Fibroblast of mammary gland (primary cell): Measurements from ENCODE around the gene NUDT4.
"Not testable (repeated sequence)": the region's sequence is repeated elsewhere in the genome, so short reads cannot be mapped to it uniquely, and the experiment has no call there.

Experiments
- DNase-seq: peaks from one replicate; pipeline ENCODE4 v3.0.0-alpha.2; 2010; ENCODE audit warnings: low read depth
- H3K4me3 ChIP-seq: 2 replicates; pipeline ENCODE4 v1.5.1; 2011; ENCODE audit warnings: low read depth, mild to moderate bottlenecking, low read length, moderate library complexity; ENCODE audit not compliant: control insufficient read depth
- CTCF ChIP-seq: conservative IDR thresholded peaks from 2 replicates; pipeline ENCODE4 v1.5.1; 2011; ENCODE audit warnings: low read depth, low read length, inconsistent platforms; ENCODE audit not compliant: control insufficient read depth, insufficient read depth

The NUDT4 gene

GRCh38 chr12:93402333-93403311, 24.9 kb downstream of the NUDT4 start:
- H3K4me3 ChIP-seq: no peak overlapping the region
- no peak for TF ChIP-seq CTCF
- no peak for DNase-seq

GRCh38 chr12:93403988-93404803, 26.5 kb downstream of the NUDT4 start:
- DNase-seq: peak; percentile 72
- no peak for TF ChIP-seq CTCF
- H3K4me3 ChIP-seq: no peak overlapping the region

GRCh38 chr12:93404961-93405849, 27.5 kb downstream of the NUDT4 start:
- DNase-seq: no peak
- H3K4me3 ChIP-seq: no peak overlapping the region
- no peak for TF ChIP-seq CTCF

GRCh38 chr12:93407054-93407962, 29.6 kb downstream of the NUDT4 start:
- no peak for TF ChIP-seq CTCF
- DNase-seq: no peak
- no peak overlapping the region for H3K4me3 ChIP-seq

GRCh38 chr12:93407963-93408283, 30.2 kb downstream of the NUDT4 start:
- no peak for TF ChIP-seq CTCF
- no peak overlapping the region for H3K4me3 ChIP-seq
- no peak for DNase-seq

- no peak for TF ChIP-seq CTCF
- no peak overlapping the region for H3K4me3 ChIP-seq
- no peak for DNase-seq
Measured at GRCh38 chr12:93408813-93409212, 31.1 kb downstream of the NUDT4 start.

DNA sequence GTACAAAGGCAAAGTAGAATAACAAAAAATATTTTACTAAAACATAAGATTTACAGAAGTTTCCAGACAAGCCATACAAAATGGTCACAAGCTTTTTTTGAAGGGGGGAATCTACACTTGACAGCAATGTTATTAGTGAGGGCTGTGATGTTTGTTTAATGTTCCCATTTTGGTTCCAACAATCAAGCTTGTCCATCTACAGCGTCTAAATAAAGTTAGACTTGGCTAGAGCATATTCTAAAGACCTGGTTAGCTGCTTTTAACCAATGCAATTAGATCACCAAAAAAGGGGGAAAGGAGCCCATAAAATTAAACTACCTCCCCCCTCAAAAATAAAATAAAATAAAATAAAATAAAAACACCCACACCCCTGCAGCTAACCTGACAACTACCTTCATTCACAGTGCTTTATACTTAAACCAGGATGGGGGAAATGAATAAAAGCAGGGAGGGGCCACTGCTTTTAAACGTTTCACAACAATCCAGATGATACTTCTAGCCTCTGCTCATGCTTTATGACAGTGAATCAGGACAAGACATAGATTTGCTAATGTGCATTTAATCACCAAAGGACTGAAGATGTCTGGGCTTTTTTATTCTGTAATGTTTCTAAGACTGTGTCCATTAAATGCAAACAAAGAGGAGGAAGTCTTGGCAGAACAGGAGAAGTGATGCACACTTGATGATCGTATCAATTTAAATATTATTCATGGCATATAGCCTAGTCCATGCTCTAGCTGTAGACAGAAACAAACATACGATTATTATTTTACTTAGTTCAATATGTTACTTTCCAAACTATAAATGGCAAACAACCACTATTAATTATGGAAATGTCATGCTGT, 31.8 kb downstream of the NUDT4 start:
- DNase-seq: peak; percentile 33
- H3K4me3 ChIP-seq: not testable (repeated sequence)

DNA sequence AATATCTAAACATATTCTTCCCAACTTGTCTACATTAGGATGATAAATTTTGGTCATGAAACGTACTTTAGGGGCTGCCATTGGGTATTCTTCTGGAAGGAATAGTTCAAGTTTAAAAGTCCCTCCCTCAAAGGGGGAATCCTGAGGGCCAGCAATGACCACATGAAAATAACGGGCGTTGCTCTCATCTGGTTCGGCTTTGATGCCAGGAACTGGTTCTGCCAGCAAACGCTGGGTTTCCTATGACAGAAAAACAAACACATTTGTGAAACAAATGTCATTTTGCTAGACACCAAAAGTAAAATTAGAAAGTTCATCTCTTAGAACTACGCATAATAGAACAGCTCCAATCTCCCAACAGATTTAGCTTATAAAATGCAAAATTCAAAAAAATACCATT, 33.3 kb downstream of the NUDT4 start:
- not testable (repeated sequence) for H3K4me3 ChIP-seq
- DNase-seq: peak; percentile 30

DNA sequence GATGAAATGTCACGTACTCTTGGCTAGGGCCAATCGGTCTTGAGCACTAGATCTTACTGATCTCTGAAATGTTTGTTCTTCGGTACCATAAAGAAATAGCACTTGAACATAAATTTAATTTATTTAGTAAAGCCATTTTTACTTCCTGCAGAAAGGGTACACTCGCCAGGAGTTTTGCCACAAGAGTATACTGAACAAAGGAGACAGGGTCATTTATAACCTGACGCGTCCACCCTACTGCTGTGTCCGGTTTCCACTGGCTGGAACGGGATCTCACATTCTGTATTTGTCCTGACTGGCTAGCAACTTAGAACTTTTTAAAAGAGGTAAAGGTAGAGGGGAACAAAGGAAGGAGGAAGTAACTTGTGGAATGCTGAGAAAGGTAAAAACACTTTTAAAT, 34.7 kb downstream of the NUDT4 start:
- not testable (repeated sequence) for H3K4me3 ChIP-seq, DNase-seq
